Measurements from ENCODE around the gene CRACR2A. TPM values are rescaled to one million over a fixed set of nuclear protein-coding genes. Genes with fewer than 3 reads are reported as not detected.

Gene CRACR2A
- total RNA-seq, 1 experiment from 2014 or later = not detected

GRCh38 chr12:3595721-3596120 is 157.2 kb downstream of the CRACR2A start:
- POLR2A ChIA-PET (ENCODE audit: unreplicated experiment) = no interaction called here
- Histone ChIP-seq H3K4me1 (ENCODE audit: insufficient read depth, low read length) (no peaks in the 10 kb centered on the region), H3K9ac (ENCODE audit: low read length) (no peak overlapping the region), H3F3A (ENCODE audit: low read length, unreplicated experiment) (no peaks in the 10 kb centered on the region), H3K4me2 (ENCODE audit: low read length) (no peak overlapping the region), H3K27me3 (ENCODE audit: low read length) (peaks cover 24% of the 10 kb centered on the region), H3K79me2 (ENCODE audit: low read length) (no peaks in the 10 kb centered on the region), H3K9me2 (replicated peaks; ENCODE audit: low read length) (no peaks in the 10 kb centered on the region), H3K27ac (ENCODE audit: low read length) (no peak overlapping the region), H4K20me1 (ENCODE audit: low read length) (no peaks in the 10 kb centered on the region), H3K9me3 (ENCODE audit: low read length) (no peaks in the 10 kb centered on the region), H3K4me3 (ENCODE audit: low read length) (no peak overlapping the region), H2AFZ (ENCODE audit: low read length) (no peak overlapping the region), H3K36me3 (ENCODE audit: low read depth, low read length) (no peaks in the 10 kb centered on the region)
- CTCF ChIA-PET = no interaction called here
- ATAC-seq (no peak), DNase-seq (no peak)
- BruUV-seq (replicated peaks) = no TSS peak
- intact Hi-C loops (cut with micrococcal nuclease) = no loop called here
- TF ChIP-seq EZH2 (IDR thresholded peaks at IDR 0.05; ENCODE audit: low read length, unreplicated experiment) (no peak), EZH2phosphoT487 (IDR thresholded peaks at IDR 0.05; ENCODE audit: borderline replicate concordance, low read length) (no peak)
- TF ChIP-seq, protein P1, sequence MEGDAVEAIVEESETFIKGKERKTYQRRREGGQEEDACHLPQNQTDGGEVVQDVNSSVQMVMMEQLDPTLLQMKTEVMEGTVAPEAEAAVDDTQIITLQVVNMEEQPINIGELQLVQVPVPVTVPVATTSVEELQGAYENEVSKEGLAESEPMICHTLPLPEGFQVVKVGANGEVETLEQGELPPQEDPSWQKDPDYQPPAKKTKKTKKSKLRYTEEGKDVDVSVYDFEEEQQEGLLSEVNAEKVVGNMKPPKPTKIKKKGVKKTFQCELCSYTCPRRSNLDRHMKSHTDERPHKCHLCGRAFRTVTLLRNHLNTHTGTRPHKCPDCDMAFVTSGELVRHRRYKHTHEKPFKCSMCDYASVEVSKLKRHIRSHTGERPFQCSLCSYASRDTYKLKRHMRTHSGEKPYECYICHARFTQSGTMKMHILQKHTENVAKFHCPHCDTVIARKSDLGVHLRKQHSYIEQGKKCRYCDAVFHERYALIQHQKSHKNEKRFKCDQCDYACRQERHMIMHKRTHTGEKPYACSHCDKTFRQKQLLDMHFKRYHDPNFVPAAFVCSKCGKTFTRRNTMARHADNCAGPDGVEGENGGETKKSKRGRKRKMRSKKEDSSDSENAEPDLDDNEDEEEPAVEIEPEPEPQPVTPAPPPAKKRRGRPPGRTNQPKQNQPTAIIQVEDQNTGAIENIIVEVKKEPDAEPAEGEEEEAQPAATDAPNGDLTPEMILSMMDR (conservative IDR thresholded peaks at IDR 0.05; ENCODE audit: low read depth, low read length) = no peak

DNA sequence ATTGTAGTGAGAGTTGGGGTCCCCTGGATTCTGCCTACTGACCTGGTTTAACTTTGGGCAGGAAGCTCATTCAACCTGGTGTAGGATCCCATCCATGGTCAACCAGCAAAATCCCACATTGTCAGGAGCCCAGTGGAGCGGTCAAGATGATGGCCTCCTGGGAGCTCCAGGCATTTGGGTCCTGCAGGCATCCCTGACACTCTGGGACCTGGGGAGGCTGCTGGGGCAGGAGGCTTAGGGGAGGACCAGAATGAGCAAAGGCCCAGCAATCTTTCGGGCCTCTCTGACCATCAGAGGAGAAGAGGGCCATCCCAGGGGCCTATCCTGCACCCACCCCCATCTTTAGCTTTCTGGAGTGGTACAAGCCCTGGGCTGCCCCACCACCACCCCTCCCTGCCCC is 157.9 kb downstream of the CRACR2A start:
- H3K4me2 ChIP-seq (ENCODE audit: low read length) = no peak overlapping the region
- no peak overlapping the region for H2AFZ ChIP-seq (ENCODE audit: low read length)
- TF ChIP-seq EZH2 (IDR thresholded peaks at IDR 0.05; ENCODE audit: low read length, unreplicated experiment) = no peak
- TF ChIP-seq, protein P1 (conservative IDR thresholded peaks at IDR 0.05; ENCODE audit: low read depth, low read length) = no peak
- no peak for TF ChIP-seq EZH2phosphoT487 (IDR thresholded peaks at IDR 0.05; ENCODE audit: borderline replicate concordance, low read length)
- BruUV-seq (replicated peaks) = no TSS peak
- H3K36me3 ChIP-seq (ENCODE audit: low read depth, low read length) = no peaks in the 10 kb centered on the region
- no peaks in the 10 kb centered on the region for H3K9me3 ChIP-seq (ENCODE audit: low read length)
- no peaks in the 10 kb centered on the region for H4K20me1 ChIP-seq (ENCODE audit: low read length)
- no peak for ATAC-seq
- DNase-seq = no peak
- POLR2A ChIA-PET (ENCODE audit: unreplicated experiment) = no interaction called here
- no peak overlapping the region for H3K9ac ChIP-seq (ENCODE audit: low read length)
- no peak overlapping the region for H3K27ac ChIP-seq (ENCODE audit: low read length)
- H3K79me2 ChIP-seq (ENCODE audit: low read length) = no peaks in the 10 kb centered on the region
- intact Hi-C loops (cut with micrococcal nuclease) = no loop called here
- H3K9me2 ChIP-seq (replicated peaks; ENCODE audit: low read length) = no peaks in the 10 kb centered on the region
- CTCF ChIA-PET = no interaction called here
- H3K4me3 ChIP-seq (ENCODE audit: low read length) = no peak overlapping the region
- H3K27me3 ChIP-seq (ENCODE audit: low read length) = peaks cover 19% of the 10 kb centered on the region
- no peaks in the 10 kb centered on the region for H3F3A ChIP-seq (ENCODE audit: low read length, unreplicated experiment)
- H3K4me1 ChIP-seq (ENCODE audit: insufficient read depth, low read length) = no peaks in the 10 kb centered on the region

GRCh38 chr12:3593906-3594483 is 158.9 kb downstream of the CRACR2A start:
- DNase-seq (no peak), ATAC-seq (no peak)
- peaks cover 17% of the 10 kb centered on the region; the same call in 1 of the 2 replicates for H3K27me3 ChIP-seq (ENCODE audit: low read length)
- no peaks in the 10 kb centered on the region for H3F3A ChIP-seq (ENCODE audit: low read length, unreplicated experiment)
- no TSS peak for BruUV-seq (replicated peaks)
- H4K20me1 ChIP-seq (ENCODE audit: low read length) = no peaks in the 10 kb centered on the region
- H2AFZ ChIP-seq (ENCODE audit: low read length) = no peak overlapping the region
- no peaks in the 10 kb centered on the region for H3K36me3 ChIP-seq (ENCODE audit: low read depth, low read length)
- no peak overlapping the region for H3K9ac ChIP-seq (ENCODE audit: low read length)
- no peak overlapping the region for H3K4me2 ChIP-seq (ENCODE audit: low read length)
- no peak for TF ChIP-seq EZH2phosphoT487 (IDR thresholded peaks at IDR 0.05; ENCODE audit: borderline replicate concordance, low read length)
- no peak for TF ChIP-seq EZH2 (IDR thresholded peaks at IDR 0.05; ENCODE audit: low read length, unreplicated experiment)
- TF ChIP-seq, protein P1 (conservative IDR thresholded peaks at IDR 0.05; ENCODE audit: low read depth, low read length) = no peak
- H3K79me2 ChIP-seq (ENCODE audit: low read length) = no peaks in the 10 kb centered on the region
- ChIA-PET CTCF (no interaction called here), POLR2A (ENCODE audit: unreplicated experiment) (no interaction called here)
- no peaks in the 10 kb centered on the region for H3K4me1 ChIP-seq (ENCODE audit: insufficient read depth, low read length)
- H3K4me3 ChIP-seq (ENCODE audit: low read length) = no peak overlapping the region
- intact Hi-C loops (cut with micrococcal nuclease) = no loop called here
- no peak overlapping the region for H3K27ac ChIP-seq (ENCODE audit: low read length)
- no peaks in the 10 kb centered on the region for H3K9me2 ChIP-seq (replicated peaks; ENCODE audit: low read length)
- no peaks in the 10 kb centered on the region for H3K9me3 ChIP-seq (ENCODE audit: low read length)
